ENCODE data around the gene WWOX. TPM values are rescaled to one million over a fixed set of nuclear protein-coding genes. Genes with fewer than 3 reads are reported as not detected.

WWOX gene
- total and polyA plus RNA-seq, 2 of the 4 experiments (the other 2 are of a cell fraction) = 2.7 to 5.4 TPM

- Histone ChIP-seq H2BK120ac (ENCODE audit: low read depth, low read length) (no peak overlapping the region), H3K14ac (replicated peaks; ENCODE audit: low read depth, low read length) (no peak overlapping the region), H4K91ac (ENCODE audit: insufficient read depth, low read depth, low read length) (no peak overlapping the region), H2BK5ac (ENCODE audit: low read depth, low read length, poor library complexity, severe bottlenecking) (no peak overlapping the region), H3K4me3 (ENCODE audit: insufficient read depth, low read depth, low read length) (no peak overlapping the region), H4K5ac (ENCODE audit: low read depth, low read length) (no peak overlapping the region), H2AK9ac (replicated peaks; ENCODE audit: low read depth, low read length, poor library complexity) (no peak overlapping the region), H3K9me1 (ENCODE audit: insufficient read depth, low read length) (no peaks in the 10 kb centered on the region), H4K8ac (ENCODE audit: low read depth in 2 of 2, low read length in 2 of 2) (no peak overlapping the region), H3K36me3 (ENCODE audit: control insufficient read depth, insufficient read depth, low read length) (no peaks in the 10 kb centered on the region), H3K9ac (ENCODE audit: low read depth, low read length) (no peak overlapping the region), H2AFZ (replicated peaks; ENCODE audit: low read length, poor library complexity) (no peak overlapping the region), H3K4ac (ENCODE audit: low read depth, low read length) (no peak overlapping the region), H3K18ac (ENCODE audit: low read depth, low read length) (no peak overlapping the region), H3K4me1 (ENCODE audit: control insufficient read depth, insufficient read depth, low read length) (no peaks in the 10 kb centered on the region), H3K27ac (ENCODE audit: insufficient read depth, low read length) (no peak overlapping the region), H3K27me3 (ENCODE audit: control insufficient read depth, insufficient read depth, low read length) (no peaks in the 10 kb centered on the region), H3K56ac (ENCODE audit: extremely low read depth, insufficient read depth, low read length) (no peak overlapping the region), H2BK20ac (ENCODE audit: low read depth, low read length) (no peak overlapping the region), H2BK15ac (ENCODE audit: low read depth, low read length) (no peak overlapping the region), H3K23ac (ENCODE audit: low read depth, low read length) (no peak overlapping the region), H2AK5ac (ENCODE audit: low read depth, low read length) (no peak overlapping the region), H3K79me1 (ENCODE audit: low read depth in 1 of 2, low read length in 2 of 2) (no peaks in the 10 kb centered on the region), H4K20me1 (ENCODE audit: insufficient read depth, low read length) (no peaks in the 10 kb centered on the region), H3K9me3 (ENCODE audit: control insufficient read depth, insufficient read depth, low read length) (no peaks in the 10 kb centered on the region), H3K4me2 (ENCODE audit: low read depth, low read length) (no peak overlapping the region)
- no TSS peak for BruUV-seq (replicated peaks)
- no peak for DNase-seq
- in situ Hi-C loops (cut with MboI; ENCODE audit: low sequenced_read_pairs) (no loop called here), intact Hi-C loops (cut with micrococcal nuclease) (no loop called here), dilution Hi-C loops (cut with HindIII; ENCODE audit: low sequenced_read_pairs, unreplicated experiment) (no loop called here)
- 89% methylated on average over 6 of the region's 11 CpGs; no CpG with 5 or more reads in 1 of the 2 experiments for WGBS, 2 experiments (ENCODE audit: extremely low coverage in 2 of 2, insufficient read length in 1 of 2)
- ChIA-PET CTCF (no interaction called here), POLR2A (ENCODE audit: unreplicated experiment) (no interaction called here)
- ATAC-seq (ENCODE audit: low read depth) = no peak
- TF ChIP-seq MAZ (IDR thresholded peaks at IDR 0.05; ENCODE audit: borderline replicate concordance, low read depth, low read length) = no peak
- no peak for TF ChIP-seq FOS (IDR thresholded peaks at IDR 0.05; ENCODE audit: low read depth, low read length)
- TF ChIP-seq SMC3 (IDR thresholded peaks at IDR 0.05; ENCODE audit: low read depth, low read length) = no peak
- no peak for TF ChIP-seq RCOR1 (IDR thresholded peaks at IDR 0.05; ENCODE audit: insufficient replicate concordance, low read length)
- no peak for TF ChIP-seq USF2 (IDR thresholded peaks at IDR 0.05; ENCODE audit: low read depth, low read length)
- no peak for TF ChIP-seq NFE2L2 (IDR thresholded peaks at IDR 0.05; ENCODE audit: low read depth, low read length)
- TF ChIP-seq CEBPB (IDR thresholded peaks at IDR 0.05; ENCODE audit: low read depth, low read length) = no peak
- no peak for TF ChIP-seq BHLHE40 (IDR thresholded peaks at IDR 0.05; ENCODE audit: low read depth, low read length)
- TF ChIP-seq CHD1 (IDR thresholded peaks at IDR 0.05; ENCODE audit: low read depth, low read length) = no peak
- no peak for TF ChIP-seq ELK1 (IDR thresholded peaks at IDR 0.05; ENCODE audit: borderline replicate concordance, low read depth, low read length)
- TF ChIP-seq RAD21 (IDR thresholded peaks at IDR 0.05; ENCODE audit: low read length) = no peak
- no peak for TF ChIP-seq MXI1 (IDR thresholded peaks at IDR 0.05; ENCODE audit: borderline replicate concordance, low read depth, low read length)
- TF ChIP-seq RFX5 (IDR thresholded peaks at IDR 0.05; ENCODE audit: low read depth, low read length) = no peak
- no peak for TF ChIP-seq CTCF (conservative IDR thresholded peaks at IDR 0.05; ENCODE audit: low read depth, low read length)
- TF ChIP-seq POLR2A (IDR thresholded peaks at IDR 0.05; ENCODE audit: low read depth, low read length) = no peak
- no peak for TF ChIP-seq MAFK (IDR thresholded peaks at IDR 0.05; ENCODE audit: low read depth, low read length)
These were observed 37.7 kb downstream of the WWOX start for GRCh38 chr16:78137179-78137578.
